K562 (cell line): ENCODE results near the gene BORCS8. TPM values are rescaled to one million over a fixed set of nuclear protein-coding genes. Genes with fewer than 3 reads are reported as not detected.

Experiments
- CBX5 ChIP-seq: IDR thresholded peaks from 2 replicates; pipeline ENCODE4 v1.6.1; 2014; ENCODE audit warnings: low read depth, borderline replicate concordance
- CCNT2 ChIP-seq: IDR thresholded peaks from 2 replicates; pipeline ENCODE4 v1.6.1; 2011; ENCODE audit warnings: borderline replicate concordance, low read depth, mild to moderate bottlenecking, moderate library complexity, mixed read lengths, low read length; ENCODE audit not compliant: insufficient read length; ENCODE audit errors: extremely low read depth
- EP400 ChIP-seq: fragments of 450-650 bp; IDR thresholded peaks from 2 replicates; pipeline ENCODE4 v1.6.1; 2017; ENCODE audit warnings: antibody characterized with exemption, mild to moderate bottlenecking, moderate library complexity
- FOXK2 ChIP-seq, 2 experiments: fragments of 450-650 bp; IDR thresholded peaks in 1 of 2; conservative IDR thresholded peaks in 1 of 2; 2 replicates each; pipeline ENCODE4 v1.6.1; 2016; ENCODE audit warnings: low read depth in 2 of 2, mild to moderate bottlenecking in 1 of 2
- GTF2F1 ChIP-seq: IDR thresholded peaks from 2 replicates; pipeline ENCODE4 v1.6.1; 2011; ENCODE audit warnings: low read depth, low read length, improper control_type of control experiment
- HEY1 ChIP-seq: fragments of 250-450 bp; sonication (Bioruptor Pico); IDR thresholded peaks from 2 replicates; pipeline ENCODE4 v1.5.0; 2020; ENCODE audit warnings: mild to moderate bottlenecking, moderate library complexity, borderline replicate concordance
- ILF3 ChIP-seq: fragments of 450-650 bp; IDR thresholded peaks from 2 replicates; pipeline ENCODE4 v1.6.1; 2018; ENCODE audit warnings: antibody characterized with exemption, mild to moderate bottlenecking, moderate library complexity, borderline replicate concordance
- LCOR ChIP-seq: sonication (generic); formaldehyde crosslinking; IDR thresholded peaks from 2 replicates; pipeline ENCODE4 v1.8.0; 2022; ENCODE audit warnings: mild to moderate bottlenecking, missing genetic modification reagents
- PBX2 ChIP-seq, 2 experiments: IDR thresholded peaks in 1 of 2; conservative IDR thresholded peaks in 1 of 2; 2 replicates each; pipeline ENCODE4 v1.6.1; 2016; ENCODE audit warnings: low read depth in 2 of 2, mild to moderate bottlenecking in 1 of 2, missing compliant biosample characterization in 1 of 2, missing genetic modification characterization in 1 of 2, moderate library complexity in 1 of 2
- PHF21A ChIP-seq: fragments of 450-650 bp; IDR thresholded peaks from 2 replicates; pipeline ENCODE4 v1.6.1; 2017; ENCODE audit warnings: low read depth, borderline replicate concordance
- PHTF2 ChIP-seq: fragments of 250-450 bp; sonication (Bioruptor Pico); IDR thresholded peaks from 2 replicates; pipeline ENCODE4 v1.5.0; 2021; ENCODE audit warnings: mild to moderate bottlenecking
- PRDM10 ChIP-seq: fragments of 450-650 bp; IDR thresholded peaks from 2 replicates; pipeline ENCODE4 v1.6.1; 2018; ENCODE audit not compliant: partially characterized antibody
- TARDBP ChIP-seq: fragments of 450-650 bp; IDR thresholded peaks from 2 replicates; pipeline ENCODE4 v1.6.1; 2016
- TCFL5 ChIP-seq: fragments of 250-450 bp; sonication (Bioruptor Pico); conservative IDR thresholded peaks from 2 replicates; pipeline ENCODE4 v1.6.1; 2021; ENCODE audit warnings: mild to moderate bottlenecking, moderate library complexity, matching md5 sums
- ZBTB17 ChIP-seq: fragments of 450-650 bp; formaldehyde crosslinking; IDR thresholded peaks from 2 replicates; pipeline ENCODE4 v1.4.0; 2020; ENCODE audit warnings: mild to moderate bottlenecking
- ZBTB2 ChIP-seq: fragments of 450-650 bp; IDR thresholded peaks from 2 replicates; pipeline ENCODE4 v1.6.1; 2016; ENCODE audit warnings: antibody characterized with exemption
- ZBTB8A ChIP-seq: fragments of 450-650 bp; IDR thresholded peaks from 2 replicates; pipeline ENCODE4 v1.6.1; 2018; ENCODE audit warnings: mild to moderate bottlenecking, moderate library complexity; ENCODE audit not compliant: partially characterized antibody
- ZNF717 ChIP-seq: fragments of 250-450 bp; sonication (Bioruptor Pico); IDR thresholded peaks from 2 replicates; pipeline ENCODE4 v1.5.0; 2021
- polyA plus RNA-seq, 8 experiments: library from polyadenylated mRNA; depleted of rRNA in 4 of 8; stranded (reverse) in 5 of 8; unstranded in 3 of 8; fragments of >200 nt; fragmentation: Nextera tagmentation in 2 of 8; fragmentation: Illumina TruSeq in 1 of 8; extraction: Ambion mirVana in 2 of 8; extraction: Trizol in 1 of 8; gene quantifications; 2 replicates each; pipeline versions ENCODE4 v1.2.1 to v1.2.3, GENCODE V29; 2011 to 2014; ENCODE audit warnings: inconsistent platforms in 1 of 8, missing spikeins in 1 of 8
- total RNA-seq, 7 experiments: library from RNA; depleted of rRNA in 6 of 7; stranded (reverse); fragments of >200 nt in 6 of 7; fragmentation: Illumina TruSeq in 2 of 7; extraction: Trizol in 2 of 7; gene quantifications; 2 replicates each; pipeline versions ENCODE4 v1.2.1 to v1.2.3, GENCODE V29; 2011 to 2021; ENCODE audit warnings: low replicate concordance in 1 of 7
- TF ChIP-seq, protein P1 (sequence below): IDR thresholded peaks from 2 replicates; pipeline ENCODE4 v1.6.1; 2011; ENCODE audit warnings: borderline replicate concordance, low read depth, mild to moderate bottlenecking, moderate library complexity, low read length; ENCODE audit not compliant: insufficient read depth, poor library complexity, severe bottlenecking

The BORCS8 gene
- total and polyA plus RNA-seq, 9 of the 15 experiments (the other 6 are each of a cell fraction or from before 2014, with no cell fraction given) = 4.6 to 33.6 (median 16.3) TPM

DNA sequence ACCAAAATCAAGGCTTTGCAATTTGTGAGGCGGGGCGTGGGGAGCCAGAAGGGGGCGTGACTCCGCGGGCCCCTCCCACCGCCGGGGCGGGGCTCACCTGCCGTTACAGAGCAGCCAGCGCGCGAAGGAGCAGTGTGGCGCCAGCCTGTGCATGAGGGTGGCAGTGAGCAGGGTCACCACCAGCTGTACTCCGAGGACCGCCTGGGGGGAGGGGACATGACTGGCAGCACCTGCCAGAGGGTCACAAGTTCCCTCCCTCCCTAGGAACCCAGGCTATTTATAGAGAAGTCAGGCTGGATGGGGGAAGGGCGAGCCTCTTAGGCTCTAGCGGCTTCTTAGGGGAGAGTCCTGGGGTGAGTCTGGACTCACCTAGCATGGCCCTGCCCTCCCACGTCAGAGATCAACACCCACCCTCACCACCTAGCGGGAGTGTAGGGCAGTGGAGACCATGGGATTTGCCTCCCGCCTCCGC, 57.2 kb downstream of the BORCS8 start (continued):
- TF ChIP-seq HEY1 (no peak), LCOR (no peak), ZBTB17 (CRISPR knock-in tag) (no peak), ILF3 (no peak), ZNF717 (CRISPR knock-in tag) (no peak), ZBTB8A (no peak), PHTF2 (no peak), TCFL5 (CRISPR knock-in tag) (no peak), GTF2F1 (no peak), ZBTB2 (peak; percentile 51; the same call in 1 of the 2 replicates), EP400 (peak; percentile 77), FOXK2 (conservative IDR thresholded peaks at IDR 0.05 in 1 of 2, IDR thresholded peaks at IDR 0.05 in 1 of 2; ENCODE audit: low read depth in 2 of 2) (peak; percentile 49 to 50; a peak in 1 of 4 replicates), PHF21A (no peak), PBX2 (CRISPR knock-in tag; IDR thresholded peaks at IDR 0.05; ENCODE audit: low read depth) (no peak), PBX2 (tag; conservative IDR thresholded peaks at IDR 0.05; ENCODE audit: low read depth) (no peak), TARDBP (no peak), PRDM10 (no peak), CBX5 (no peak), CCNT2 (peak; percentile 72)
- TF ChIP-seq, protein P1, sequence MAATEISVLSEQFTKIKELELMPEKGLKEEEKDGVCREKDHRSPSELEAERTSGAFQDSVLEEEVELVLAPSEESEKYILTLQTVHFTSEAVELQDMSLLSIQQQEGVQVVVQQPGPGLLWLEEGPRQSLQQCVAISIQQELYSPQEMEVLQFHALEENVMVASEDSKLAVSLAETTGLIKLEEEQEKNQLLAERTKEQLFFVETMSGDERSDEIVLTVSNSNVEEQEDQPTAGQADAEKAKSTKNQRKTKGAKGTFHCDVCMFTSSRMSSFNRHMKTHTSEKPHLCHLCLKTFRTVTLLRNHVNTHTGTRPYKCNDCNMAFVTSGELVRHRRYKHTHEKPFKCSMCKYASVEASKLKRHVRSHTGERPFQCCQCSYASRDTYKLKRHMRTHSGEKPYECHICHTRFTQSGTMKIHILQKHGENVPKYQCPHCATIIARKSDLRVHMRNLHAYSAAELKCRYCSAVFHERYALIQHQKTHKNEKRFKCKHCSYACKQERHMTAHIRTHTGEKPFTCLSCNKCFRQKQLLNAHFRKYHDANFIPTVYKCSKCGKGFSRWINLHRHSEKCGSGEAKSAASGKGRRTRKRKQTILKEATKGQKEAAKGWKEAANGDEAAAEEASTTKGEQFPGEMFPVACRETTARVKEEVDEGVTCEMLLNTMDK = peak; percentile 76
